ENCODE data around the gene FNDC3B. TPM values are rescaled to one million over a fixed set of nuclear protein-coding genes. Genes with fewer than 3 reads are reported as not detected.

Gene FNDC3B
- total and polyA plus RNA-seq, 5 donors from 2014 or later, result 6.8 to 31.8 (median 11.7) TPM

DNA sequence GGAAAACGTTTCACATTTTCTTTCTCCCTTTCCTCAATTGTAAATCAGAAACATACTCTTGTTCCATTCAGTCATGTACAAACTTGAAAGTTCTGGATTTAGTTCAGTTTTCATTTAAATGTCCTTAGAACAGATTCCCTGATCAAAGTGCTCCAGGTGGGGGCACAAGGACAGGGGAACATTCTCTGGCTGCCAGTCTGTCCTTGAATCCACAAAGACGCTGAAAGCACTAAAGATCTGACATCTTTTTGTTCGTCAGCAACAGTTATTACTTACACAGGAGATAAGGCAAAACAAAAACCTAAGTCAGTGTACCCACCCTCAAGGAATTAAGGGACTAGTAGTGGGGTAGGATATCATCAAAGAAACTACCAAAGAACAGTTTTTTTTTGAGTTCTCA, 269.7 kb downstream of the FNDC3B start:
- no peak overlapping the region for H3K4me3 Mint-ChIP-seq
- H3K4me1 Mint-ChIP-seq, result peaks cover 0 to 2% (median 0%) of the 10 kb centered on the region in 4 donors
- peaks cover 26% of the 10 kb centered on the region for H3K36me3 ChIP-seq (ENCODE audit: control insufficient read depth, insufficient read depth, low read length)
- no peaks in the 10 kb centered on the region for H3K4me1 ChIP-seq (ENCODE audit: control insufficient read depth, insufficient read depth, low read length, poor library complexity, severe bottlenecking)
- H3K9me3 Mint-ChIP-seq, result no peaks in the 10 kb centered on the region
- ATAC-seq (ENCODE audit: low read depth in 2 of 2), result no peak
- H3K9me3 ChIP-seq (ENCODE audit: control insufficient read depth in 2 of 2, low read length in 2 of 2), result no peaks in the 10 kb centered on the region
- H3K27ac ChIP-seq (ENCODE audit: insufficient read depth, low read length, poor library complexity, severe bottlenecking), result no peak overlapping the region
- H3K27me3 Mint-ChIP-seq, result no peaks in the 10 kb centered on the region
- peak overlapping the region in 1 of 3 donors; percentile 71 for H3K27ac Mint-ChIP-seq
- H3K4me3 ChIP-seq (ENCODE audit: low read depth, low read length), result no peak overlapping the region
- DNase-seq, result no peak
- no peaks in the 10 kb centered on the region for H3K27me3 ChIP-seq (ENCODE audit: control insufficient read depth, insufficient read depth, low read length)
- peaks cover 54% of the 10 kb centered on the region for H3K36me3 Mint-ChIP-seq

DNA sequence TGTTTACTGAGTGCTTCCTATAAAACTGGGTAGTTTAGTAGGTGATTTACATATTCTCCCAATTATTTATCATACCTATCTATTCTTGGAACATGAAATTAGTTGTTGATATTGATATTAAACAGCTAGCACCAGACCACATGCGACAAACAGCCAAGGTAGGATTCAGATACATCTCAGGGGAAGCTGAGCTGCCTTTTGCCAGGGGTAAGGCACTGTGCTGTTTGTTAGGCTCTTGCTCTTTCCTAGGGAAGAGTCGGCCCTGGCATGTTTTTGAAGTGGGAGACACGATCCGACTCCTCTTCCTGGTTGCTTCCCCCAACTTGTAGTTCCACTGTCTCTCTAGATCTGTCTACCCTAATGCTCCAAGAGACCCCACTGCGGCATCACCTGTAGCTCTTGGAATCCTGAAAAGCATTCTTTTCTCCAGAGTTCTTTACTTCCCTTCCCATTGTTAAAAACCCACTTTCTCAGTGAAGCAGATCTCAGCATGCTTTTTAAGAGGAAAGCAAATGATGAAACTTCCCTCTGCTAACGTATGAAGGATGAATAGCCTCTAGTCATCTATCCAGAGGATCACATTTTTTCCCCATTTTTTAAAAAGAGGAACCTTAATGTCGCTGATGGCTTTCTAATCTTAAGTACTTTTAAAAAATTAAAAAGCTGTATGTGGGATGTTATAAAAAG, 270.5 kb downstream of the FNDC3B start:
- Histone ChIP-seq H3K36me3 (ENCODE audit: control insufficient read depth, insufficient read depth, low read length) (peaks cover 26% of the 10 kb centered on the region), H3K4me1 (ENCODE audit: control insufficient read depth, insufficient read depth, low read length, poor library complexity, severe bottlenecking) (no peaks in the 10 kb centered on the region), H3K27me3 (ENCODE audit: control insufficient read depth, insufficient read depth, low read length) (no peaks in the 10 kb centered on the region), H3K4me3 (ENCODE audit: low read depth, low read length) (no peak overlapping the region), H3K27ac (ENCODE audit: insufficient read depth, low read length, poor library complexity, severe bottlenecking) (no peak overlapping the region), H3K9me3 (ENCODE audit: control insufficient read depth in 2 of 2, low read length in 2 of 2) (no peaks in the 10 kb centered on the region)
- no peak for ATAC-seq (ENCODE audit: low read depth in 2 of 2)
- Mint-ChIP-seq H3K36me3 (peaks cover 57% of the 10 kb centered on the region), H3K4me1 (peaks cover 0 to 2% (median 0%) of the 10 kb centered on the region in 4 donors), H3K9me3 (no peaks in the 10 kb centered on the region), H3K27ac (peak overlapping the region in 1 of 3 donors; percentile 71), H3K27me3 (no peaks in the 10 kb centered on the region), H3K4me3 (no peak overlapping the region)
- no peak for DNase-seq

DNA sequence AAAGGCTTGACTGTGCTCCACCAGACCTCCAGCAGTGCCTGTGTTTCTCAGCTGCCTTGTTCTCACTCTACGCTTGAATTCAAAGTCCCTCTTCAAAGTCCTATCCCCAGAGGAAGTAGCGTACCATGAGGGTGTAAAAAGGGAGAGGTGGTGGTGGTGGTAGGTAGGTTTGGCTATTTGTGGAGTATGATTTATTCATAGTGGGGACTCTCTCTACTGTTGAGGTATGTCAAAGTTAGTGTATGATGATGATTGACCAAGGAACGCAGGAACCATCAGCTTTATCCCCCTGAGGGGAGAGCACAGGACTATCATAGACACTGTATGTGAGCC, 271.0 kb downstream of the FNDC3B start:
- H3K36me3 Mint-ChIP-seq, result peaks cover 58% of the 10 kb centered on the region
- H3K27me3 ChIP-seq (ENCODE audit: control insufficient read depth, insufficient read depth, low read length), result no peaks in the 10 kb centered on the region

DNA sequence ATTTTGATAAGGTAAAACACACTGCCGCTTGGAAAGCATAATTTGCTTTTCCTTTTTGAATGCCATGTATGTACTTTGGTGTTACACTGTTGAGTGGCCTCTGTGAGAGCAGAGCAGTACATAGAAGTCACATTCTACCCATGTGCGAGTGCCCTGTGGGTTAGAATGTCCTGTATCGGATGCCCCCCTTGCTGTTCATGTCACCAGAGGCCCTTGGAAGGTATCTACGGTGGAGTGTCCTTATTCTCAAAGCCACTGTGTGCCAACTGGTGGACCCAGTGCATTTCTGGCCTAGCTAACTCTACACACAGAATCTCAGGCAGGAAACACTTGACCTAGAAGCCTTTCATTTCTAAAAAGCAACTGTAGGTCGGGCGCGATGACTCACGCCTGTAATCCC, 271.8 kb downstream of the FNDC3B start:
- Mint-ChIP-seq H3K27ac (no peak overlapping the region), H3K36me3 (peaks cover 61% of the 10 kb centered on the region), H3K4me1 (no peaks in the 10 kb centered on the region), H3K9me3 (no peaks in the 10 kb centered on the region), H3K27me3 (no peaks in the 10 kb centered on the region), H3K4me3 (no peak overlapping the region)
- Histone ChIP-seq H3K36me3 (ENCODE audit: control insufficient read depth, insufficient read depth, low read length) (peaks cover 26% of the 10 kb centered on the region), H3K27ac (ENCODE audit: insufficient read depth, low read length, poor library complexity, severe bottlenecking) (no peak overlapping the region), H3K27me3 (ENCODE audit: control insufficient read depth, insufficient read depth, low read length) (no peaks in the 10 kb centered on the region), H3K4me3 (ENCODE audit: low read depth, low read length) (no peak overlapping the region), H3K9me3 (ENCODE audit: control insufficient read depth in 2 of 2, low read length in 2 of 2) (no peaks in the 10 kb centered on the region), H3K4me1 (ENCODE audit: control insufficient read depth, insufficient read depth, low read length, poor library complexity, severe bottlenecking) (no peaks in the 10 kb centered on the region)
- no peak for ATAC-seq (ENCODE audit: low read depth in 2 of 2)
- no peak for DNase-seq

More for the DNA sequence above, 271.0 kb downstream of the FNDC3B start:
- H3K4me1 Mint-ChIP-seq, result peaks cover 0 to under 1% (median 0%) of the 10 kb centered on the region in 4 donors
- H3K27ac ChIP-seq (ENCODE audit: insufficient read depth, low read length, poor library complexity, severe bottlenecking), result no peak overlapping the region
- peaks cover 26% of the 10 kb centered on the region for H3K36me3 ChIP-seq (ENCODE audit: control insufficient read depth, insufficient read depth, low read length)
- H3K27me3 Mint-ChIP-seq, result no peaks in the 10 kb centered on the region
- H3K4me3 Mint-ChIP-seq, result no peak overlapping the region
- H3K4me1 ChIP-seq (ENCODE audit: control insufficient read depth, insufficient read depth, low read length, poor library complexity, severe bottlenecking), result no peaks in the 10 kb centered on the region
- ATAC-seq (ENCODE audit: low read depth in 2 of 2) (no peak), DNase-seq (no peak)
- no peaks in the 10 kb centered on the region for H3K9me3 ChIP-seq (ENCODE audit: control insufficient read depth in 2 of 2, low read length in 2 of 2)
- H3K4me3 ChIP-seq (ENCODE audit: low read depth, low read length), result no peak overlapping the region
- no peak overlapping the region for H3K27ac Mint-ChIP-seq
- no peaks in the 10 kb centered on the region for H3K9me3 Mint-ChIP-seq

DNA sequence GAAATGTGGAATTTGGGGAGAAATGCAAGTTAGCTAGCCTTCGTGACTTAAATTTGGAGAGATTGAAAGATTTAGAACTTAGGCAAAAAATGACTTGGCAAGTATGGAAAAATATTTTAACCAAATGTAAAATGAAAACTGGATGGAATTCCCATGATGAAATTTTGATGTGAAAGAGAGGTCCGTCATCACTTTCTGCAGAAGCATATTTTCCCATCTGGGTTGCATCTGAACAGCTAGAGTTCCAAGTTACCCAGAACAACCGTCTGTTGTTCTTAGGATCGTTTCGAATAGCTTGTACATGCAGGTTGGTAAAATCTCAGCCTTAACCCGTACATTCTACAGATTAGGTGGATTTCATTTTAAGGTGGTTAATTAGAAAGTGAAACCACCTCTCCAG, 272.6 kb downstream of the FNDC3B start:
- Mint-ChIP-seq H3K4me3 (no peak overlapping the region), H3K9me3 (no peaks in the 10 kb centered on the region), H3K36me3 (peaks cover 62% of the 10 kb centered on the region), H3K27me3 (no peaks in the 10 kb centered on the region), H3K4me1 (no peaks in the 10 kb centered on the region), H3K27ac (no peak overlapping the region)
- H3K9me3 ChIP-seq (ENCODE audit: control insufficient read depth in 2 of 2, low read length in 2 of 2), result no peaks in the 10 kb centered on the region
- no peaks in the 10 kb centered on the region for H3K27me3 ChIP-seq (ENCODE audit: control insufficient read depth, insufficient read depth, low read length)
- H3K4me3 ChIP-seq (ENCODE audit: low read depth, low read length), result no peak overlapping the region
- H3K36me3 ChIP-seq (ENCODE audit: control insufficient read depth, insufficient read depth, low read length), result peaks cover 26% of the 10 kb centered on the region
- no peak for ATAC-seq (ENCODE audit: low read depth in 2 of 2)
- H3K27ac ChIP-seq (ENCODE audit: insufficient read depth, low read length, poor library complexity, severe bottlenecking), result no peak overlapping the region
- no peaks in the 10 kb centered on the region for H3K4me1 ChIP-seq (ENCODE audit: control insufficient read depth, insufficient read depth, low read length, poor library complexity, severe bottlenecking)
- DNase-seq, result no peak

DNA sequence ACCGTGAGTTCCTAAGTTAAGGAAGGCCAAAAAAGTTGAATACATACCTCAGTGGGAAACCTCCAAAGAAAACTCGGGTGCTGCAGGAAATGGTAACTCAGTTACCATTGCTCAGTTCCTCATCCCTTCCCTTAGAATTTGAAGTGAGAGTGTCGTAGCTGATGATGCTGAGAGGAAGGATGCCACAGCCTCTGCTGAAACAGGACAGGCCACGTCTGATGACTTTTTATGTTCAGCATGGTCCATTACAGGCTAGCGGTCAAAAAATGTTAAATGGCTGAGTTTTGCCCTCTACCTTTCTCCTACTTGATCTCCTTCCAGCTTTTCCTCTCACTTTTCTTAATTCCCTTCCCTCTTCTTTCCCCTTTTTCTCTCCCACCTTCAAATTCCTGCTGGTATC, 273.3 kb downstream of the FNDC3B start:
- Histone ChIP-seq H3K36me3 (ENCODE audit: control insufficient read depth, insufficient read depth, low read length) (peaks cover 22% of the 10 kb centered on the region), H3K4me1 (ENCODE audit: control insufficient read depth, insufficient read depth, low read length, poor library complexity, severe bottlenecking) (no peaks in the 10 kb centered on the region), H3K27ac (ENCODE audit: insufficient read depth, low read length, poor library complexity, severe bottlenecking) (no peak overlapping the region), H3K9me3 (ENCODE audit: control insufficient read depth in 2 of 2, low read length in 2 of 2) (no peaks in the 10 kb centered on the region), H3K27me3 (ENCODE audit: control insufficient read depth, insufficient read depth, low read length) (no peaks in the 10 kb centered on the region), H3K4me3 (ENCODE audit: low read depth, low read length) (no peak overlapping the region)
- no peaks in the 10 kb centered on the region for H3K27me3 Mint-ChIP-seq
- no peaks in the 10 kb centered on the region for H3K4me1 Mint-ChIP-seq
- peak overlapping the region in 1 of 3 donors; percentile 67 for H3K27ac Mint-ChIP-seq
- ATAC-seq (ENCODE audit: low read depth in 2 of 2), result no peak
- H3K9me3 Mint-ChIP-seq, result no peaks in the 10 kb centered on the region
- no peak overlapping the region for H3K4me3 Mint-ChIP-seq
- DNase-seq, result no peak
- peaks cover 55% of the 10 kb centered on the region for H3K36me3 Mint-ChIP-seq

DNA sequence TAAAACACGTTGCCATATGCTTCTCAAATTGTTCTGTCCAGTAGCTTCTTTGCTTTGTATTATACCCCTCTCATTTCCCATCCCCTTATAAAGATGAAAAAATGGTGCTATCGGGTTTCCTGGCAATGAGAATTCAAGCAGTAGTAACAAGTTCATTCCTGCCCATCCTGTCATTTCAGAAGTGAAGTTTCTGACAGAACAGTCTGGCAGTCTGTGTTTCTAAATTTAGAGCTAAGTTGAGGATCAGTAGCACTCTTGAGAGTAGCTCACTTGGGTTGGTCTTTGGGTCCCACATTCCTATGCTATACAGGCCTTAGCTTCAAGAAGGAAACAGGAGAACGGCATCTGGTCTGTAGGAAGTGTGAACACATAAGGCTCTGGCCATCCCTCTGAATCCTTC, 274.3 kb downstream of the FNDC3B start:
- no peaks in the 10 kb centered on the region for H3K27me3 ChIP-seq (ENCODE audit: control insufficient read depth, insufficient read depth, low read length)
- H3K9me3 Mint-ChIP-seq, result no peaks in the 10 kb centered on the region
- ATAC-seq (ENCODE audit: low read depth in 2 of 2) (no peak), DNase-seq (no peak)
- no peaks in the 10 kb centered on the region for H3K4me1 Mint-ChIP-seq
- peaks cover 21% of the 10 kb centered on the region for H3K36me3 ChIP-seq (ENCODE audit: control insufficient read depth, insufficient read depth, low read length)
- H3K9me3 ChIP-seq (ENCODE audit: control insufficient read depth in 2 of 2, low read length in 2 of 2), result no peaks in the 10 kb centered on the region
- no peaks in the 10 kb centered on the region for H3K27me3 Mint-ChIP-seq
- H3K4me3 Mint-ChIP-seq, result no peak overlapping the region
- no peak overlapping the region for H3K4me3 ChIP-seq (ENCODE audit: low read depth, low read length)
- no peak overlapping the region for H3K27ac ChIP-seq (ENCODE audit: insufficient read depth, low read length, poor library complexity, severe bottlenecking)
- no peak overlapping the region for H3K27ac Mint-ChIP-seq
- peaks cover 54% of the 10 kb centered on the region for H3K36me3 Mint-ChIP-seq
- no peaks in the 10 kb centered on the region for H3K4me1 ChIP-seq (ENCODE audit: control insufficient read depth, insufficient read depth, low read length, poor library complexity, severe bottlenecking)

DNA sequence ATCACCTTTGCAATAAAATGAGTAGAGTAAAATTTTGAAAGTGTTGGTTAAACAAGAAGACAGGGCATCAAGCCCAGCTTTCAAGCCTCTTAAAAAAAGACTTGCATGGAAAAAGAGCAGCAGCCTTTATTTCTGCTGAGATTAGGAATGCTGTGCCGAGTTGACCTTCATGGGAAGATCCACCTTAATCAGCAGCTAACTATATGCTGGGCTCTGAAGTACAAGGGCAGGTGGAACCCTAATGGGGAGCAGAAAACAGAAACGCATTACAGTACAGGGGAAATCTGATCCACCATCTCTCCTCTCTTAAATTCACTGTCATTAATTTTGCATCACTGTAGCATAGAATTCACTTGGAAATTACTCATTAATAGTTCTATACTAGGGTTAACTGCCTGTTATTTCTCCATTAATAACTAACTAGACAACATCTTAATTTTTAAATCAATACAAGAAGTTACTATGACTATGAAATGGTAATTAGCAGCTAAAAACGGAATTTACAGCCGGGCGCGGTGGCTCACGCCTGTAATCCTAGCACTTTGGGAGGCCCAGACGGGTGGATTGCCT, 275.3 kb downstream of the FNDC3B start:
- Mint-ChIP-seq H3K27ac (peak overlapping the region in 1 of 3 donors; percentile 34), H3K36me3 (peaks cover 55% of the 10 kb centered on the region), H3K27me3 (no peaks in the 10 kb centered on the region), H3K4me3 (no peak overlapping the region), H3K4me1 (peaks cover 0 to under 1% (median 0%) of the 10 kb centered on the region in 4 donors), H3K9me3 (no peaks in the 10 kb centered on the region)
- no peak overlapping the region for H3K27ac ChIP-seq (ENCODE audit: insufficient read depth, low read length, poor library complexity, severe bottlenecking)
- no peaks in the 10 kb centered on the region for H3K4me1 ChIP-seq (ENCODE audit: control insufficient read depth, insufficient read depth, low read length, poor library complexity, severe bottlenecking)
- ATAC-seq (ENCODE audit: low read depth in 2 of 2) (no peak), DNase-seq (no peak)
- no peaks in the 10 kb centered on the region for H3K9me3 ChIP-seq (ENCODE audit: control insufficient read depth in 2 of 2, low read length in 2 of 2)
- peaks cover 15% of the 10 kb centered on the region for H3K36me3 ChIP-seq (ENCODE audit: control insufficient read depth, insufficient read depth, low read length)
- H3K27me3 ChIP-seq (ENCODE audit: control insufficient read depth, insufficient read depth, low read length), result no peaks in the 10 kb centered on the region
- no peak overlapping the region for H3K4me3 ChIP-seq (ENCODE audit: low read depth, low read length)
